G401.6 (cell line): ENCODE measurements around the gene SPZ1.
"Not testable (repeated sequence)": the region's sequence is repeated elsewhere in the genome, so short reads cannot be mapped to it uniquely, and the experiment has no call there.

ENCODE experiments used
- FAIRE-seq: peaks from 2 replicates; lab custom pipeline; 2012; peaks lifted over from hg19 to GRCh38; lab: Jason Lieb, UNC

The SPZ1 gene

DNA sequence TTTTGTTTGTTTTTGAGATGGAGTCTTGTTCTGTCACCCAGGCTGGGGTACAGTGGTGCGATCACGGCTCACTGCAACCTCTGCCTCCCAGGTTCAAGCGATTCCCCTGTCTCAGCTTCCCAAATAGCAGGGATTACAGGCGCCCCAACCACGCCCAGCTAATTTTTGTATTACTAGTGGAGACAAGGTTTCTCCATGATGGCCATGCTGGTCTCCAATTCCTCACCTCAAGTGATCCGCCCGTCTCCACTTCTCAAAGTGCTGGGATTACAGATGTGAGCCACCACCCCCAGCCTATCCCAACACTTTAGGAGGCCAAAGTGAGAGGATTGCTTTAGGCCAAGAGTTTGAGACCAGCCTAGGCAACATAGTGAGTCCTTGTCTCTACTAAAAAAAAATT, 19.3 kb downstream of the SPZ1 start:
- no peak for FAIRE-seq

DNA sequence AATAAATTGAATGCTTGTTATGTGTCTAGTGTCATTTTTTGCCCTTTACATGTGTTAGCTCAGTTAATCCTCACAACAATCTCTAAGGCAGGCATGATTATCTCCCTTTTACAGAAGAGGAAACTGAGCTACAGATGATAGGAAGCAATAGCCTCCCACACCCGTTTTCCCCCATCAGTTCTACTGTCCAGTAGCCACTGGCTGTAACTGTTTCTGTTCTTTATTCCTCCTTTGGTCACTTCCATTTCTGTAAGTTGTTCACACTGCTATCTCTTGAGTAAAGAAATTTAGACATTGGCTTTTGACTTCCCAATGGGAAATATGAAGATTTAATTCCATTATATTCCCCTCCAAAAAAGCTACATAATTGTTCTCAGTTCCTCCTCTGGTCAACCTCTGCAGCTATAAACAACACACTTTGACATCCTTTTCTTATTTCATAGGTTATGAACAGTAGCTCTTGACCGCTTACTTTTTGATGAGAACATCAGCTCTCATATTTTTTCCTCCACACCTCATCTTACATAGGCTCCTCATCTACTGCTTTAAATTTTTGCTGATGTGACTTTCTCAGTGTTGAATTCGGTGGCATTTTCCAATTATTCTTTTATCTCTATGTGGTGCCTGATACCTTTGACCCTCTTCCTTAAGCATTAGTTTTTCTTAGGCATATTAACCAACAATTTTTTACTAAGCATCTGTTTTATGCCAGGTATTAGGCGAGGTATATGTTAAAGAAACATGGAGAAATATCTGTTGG, 21.4 kb downstream of the SPZ1 start:
- FAIRE-seq, result no peak

DNA sequence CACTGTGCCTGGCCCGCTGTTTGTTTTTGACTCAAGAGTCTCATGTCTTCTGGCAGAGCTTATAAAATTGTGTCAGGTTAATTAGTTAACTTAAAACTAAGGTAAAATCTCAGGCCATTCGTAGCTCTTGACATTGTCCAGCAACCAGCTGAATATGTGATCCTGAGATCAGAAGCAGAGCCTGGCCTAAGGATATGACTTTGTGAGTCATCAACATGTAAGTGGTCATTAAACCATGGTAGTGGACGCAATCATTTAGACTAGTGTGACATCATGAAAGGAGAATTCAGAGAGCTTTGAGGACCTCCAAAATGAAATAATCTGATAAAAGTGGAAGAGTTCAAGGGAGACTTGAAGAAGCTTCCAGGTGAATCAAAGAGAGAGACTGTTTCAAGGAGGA, 23.3 kb downstream of the SPZ1 start:
- no peak for FAIRE-seq

DNA sequence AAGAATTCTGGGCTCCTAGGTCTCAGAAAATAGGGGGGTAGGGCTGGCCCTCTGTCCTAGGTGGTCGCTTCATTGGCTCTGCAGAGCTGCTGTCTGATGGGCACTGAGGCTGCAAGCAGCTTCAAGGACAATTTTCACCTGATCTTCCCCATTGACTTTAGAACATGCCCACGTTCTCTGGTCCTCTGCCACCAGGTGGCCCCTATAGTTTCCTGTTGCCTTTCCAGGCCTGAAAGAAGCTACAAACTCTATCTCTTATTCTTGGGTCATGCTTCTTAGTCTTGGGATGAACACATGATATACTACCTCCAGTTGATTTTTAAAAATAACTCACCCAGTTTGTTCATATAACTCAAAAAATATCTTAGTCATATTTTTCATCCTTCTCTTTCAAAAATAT, 26.3 kb downstream of the SPZ1 start:
- peak; percentile 11 for FAIRE-seq

DNA sequence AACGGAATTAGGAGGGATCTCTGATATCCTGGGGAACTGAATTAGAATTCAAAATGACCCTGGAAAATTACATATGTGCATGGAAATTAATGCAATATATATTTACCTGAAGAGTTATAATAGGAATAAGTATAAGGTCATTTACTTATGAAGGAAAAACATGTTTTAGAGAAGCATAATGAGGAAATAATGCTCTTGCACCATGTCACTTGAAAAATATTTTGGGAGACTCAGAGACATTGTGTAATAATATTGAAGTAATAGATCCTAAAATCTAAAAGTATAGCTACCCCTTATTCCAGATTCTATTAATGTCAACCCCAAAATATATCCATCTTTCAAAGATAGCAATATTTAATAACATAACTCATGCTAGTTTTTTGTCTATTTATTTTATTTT, 28.4 kb downstream of the SPZ1 start:
- no peak for FAIRE-seq

DNA sequence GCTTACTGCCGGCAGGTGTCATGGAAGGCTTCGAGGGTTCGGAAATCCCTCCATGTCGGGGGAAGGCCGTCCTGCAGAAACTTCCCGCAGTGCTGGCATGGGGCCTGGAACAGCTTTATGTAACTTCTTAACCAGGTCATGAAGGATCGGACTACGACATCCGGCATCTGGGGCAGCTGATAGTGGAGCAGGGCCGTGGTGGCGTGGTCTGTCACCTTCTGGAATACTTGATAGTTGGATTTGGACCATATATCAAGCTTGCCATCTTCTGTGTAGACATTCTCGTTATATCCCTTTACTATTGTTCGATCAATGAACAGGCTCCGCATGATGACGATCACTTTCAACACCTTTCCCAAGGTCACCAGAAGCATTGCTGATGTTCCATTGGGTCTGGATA, 31.2 kb downstream of the SPZ1 start:
- FAIRE-seq, result not testable (repeated sequence)

DNA sequence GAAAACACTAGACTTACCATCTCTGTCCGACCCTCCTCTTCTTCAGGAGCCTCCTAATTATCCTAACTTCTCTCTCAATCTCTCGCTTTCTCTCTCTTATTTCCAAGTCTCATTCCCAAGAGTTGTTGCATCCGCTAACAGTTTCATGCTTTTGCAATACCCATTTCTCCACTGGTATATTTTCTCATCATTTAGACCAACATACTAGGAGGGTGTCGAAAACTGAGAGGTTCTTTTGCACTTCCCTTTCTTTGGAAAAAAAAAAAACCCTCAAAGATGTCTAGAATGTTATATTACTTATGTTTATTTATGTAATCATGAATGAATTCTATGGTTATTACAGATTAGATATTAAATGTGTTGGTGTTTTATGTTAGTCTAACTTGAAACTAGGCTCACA, 35.9 kb downstream of the SPZ1 start:
- FAIRE-seq, result no peak

DNA sequence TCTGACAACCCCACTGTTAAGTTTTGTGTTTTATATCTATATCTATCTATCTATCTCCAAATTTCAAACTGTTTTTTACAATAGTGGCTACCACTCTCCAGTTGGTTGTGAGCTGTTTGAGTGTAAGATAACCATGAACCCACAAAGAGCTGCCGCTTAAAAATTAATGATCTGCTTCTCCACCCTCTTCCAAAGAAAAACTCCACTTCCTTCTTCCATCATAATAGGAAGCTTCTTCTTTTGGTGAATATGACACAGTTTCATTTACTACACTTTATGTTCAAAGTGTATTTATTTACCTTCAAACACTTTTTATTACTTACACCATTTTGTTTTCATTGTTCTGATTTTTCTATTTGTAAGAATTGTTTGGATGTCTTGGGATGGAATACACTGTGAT, 37.9 kb downstream of the SPZ1 start:
- no peak for FAIRE-seq

DNA sequence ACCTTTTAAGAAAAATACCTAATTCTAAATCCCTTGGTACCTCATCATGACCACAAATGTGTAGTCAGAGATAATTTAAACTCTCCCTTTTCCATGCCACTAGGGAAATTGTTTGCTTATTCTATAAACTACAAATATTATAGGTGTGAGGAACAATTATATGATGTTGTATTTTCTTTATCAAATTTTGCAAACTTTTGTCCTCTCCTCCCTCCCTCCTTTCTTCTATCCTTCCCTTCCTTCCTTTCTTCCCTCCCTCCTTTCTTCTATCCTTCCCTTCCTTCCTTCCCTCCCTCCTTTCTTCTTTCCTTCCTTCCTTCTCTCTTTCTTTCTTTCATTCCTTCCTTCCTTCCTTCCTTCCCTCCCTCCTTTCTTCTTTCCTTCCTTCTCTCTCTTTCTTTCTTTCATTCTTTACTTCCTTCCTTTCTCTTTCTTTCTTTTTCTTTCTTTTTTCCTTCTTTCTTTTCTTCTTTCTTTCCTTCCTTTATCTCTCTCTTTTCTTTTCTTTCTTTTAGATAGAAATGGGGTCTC, 41.2 kb downstream of the SPZ1 start:
- FAIRE-seq, result no peak

DNA sequence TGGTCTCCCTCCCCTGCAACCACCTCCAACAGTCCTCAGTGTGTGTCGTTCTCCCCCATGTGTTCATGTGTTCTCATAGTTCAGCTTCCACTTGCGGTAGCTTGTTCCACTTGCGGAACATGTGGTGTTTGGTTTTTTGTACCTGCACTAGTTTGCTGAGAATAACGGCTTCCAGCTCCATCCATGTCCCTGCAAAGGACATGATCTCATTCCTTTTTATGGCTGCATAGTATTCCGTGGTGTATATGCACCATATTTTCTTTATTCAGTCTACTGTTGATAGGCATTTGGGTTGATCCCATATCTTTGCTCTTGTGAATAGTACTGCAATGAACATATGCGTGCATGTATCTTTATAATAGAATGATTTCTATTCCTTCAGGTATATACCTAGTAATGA, 45.1 kb downstream of the SPZ1 start:
- FAIRE-seq, result no peak

DNA sequence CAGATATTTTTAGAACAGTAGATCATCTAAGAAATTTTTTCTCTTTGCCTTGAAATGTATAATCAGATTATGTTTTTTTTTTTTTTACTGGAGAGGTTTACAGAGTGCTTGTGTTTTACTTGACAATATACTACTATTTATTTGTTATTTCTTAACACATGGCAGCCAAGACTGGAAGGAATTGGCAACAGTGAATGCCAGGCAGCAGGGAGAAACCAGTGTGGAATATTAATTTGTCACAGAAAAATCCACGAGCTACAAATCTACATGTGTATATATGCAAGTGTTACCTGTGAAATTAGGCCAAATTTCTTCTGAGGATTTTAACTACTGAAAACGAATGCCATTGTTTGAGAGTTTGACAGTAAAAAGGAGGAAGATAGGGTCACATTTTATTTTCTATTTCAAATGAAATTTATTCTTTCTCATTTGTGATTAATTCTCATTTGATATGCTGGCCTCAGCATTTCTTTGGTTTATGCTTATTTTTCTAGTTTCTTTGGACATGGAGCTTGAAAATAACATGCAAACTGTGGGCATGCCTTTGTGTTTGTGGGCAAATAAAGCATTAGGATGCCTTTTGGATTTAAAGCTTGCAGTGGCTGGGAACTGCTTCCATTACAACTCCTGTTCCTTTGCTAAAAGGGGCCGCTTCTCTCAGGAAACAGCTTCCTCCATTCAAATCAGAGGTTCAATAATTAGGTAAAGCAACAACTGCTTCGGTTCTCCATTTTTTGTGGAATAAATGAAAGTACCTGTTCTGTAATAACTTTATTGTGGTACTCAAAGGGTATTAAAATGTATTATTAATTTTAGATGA, 49.1 kb downstream of the SPZ1 start:
- FAIRE-seq, result no peak

DNA sequence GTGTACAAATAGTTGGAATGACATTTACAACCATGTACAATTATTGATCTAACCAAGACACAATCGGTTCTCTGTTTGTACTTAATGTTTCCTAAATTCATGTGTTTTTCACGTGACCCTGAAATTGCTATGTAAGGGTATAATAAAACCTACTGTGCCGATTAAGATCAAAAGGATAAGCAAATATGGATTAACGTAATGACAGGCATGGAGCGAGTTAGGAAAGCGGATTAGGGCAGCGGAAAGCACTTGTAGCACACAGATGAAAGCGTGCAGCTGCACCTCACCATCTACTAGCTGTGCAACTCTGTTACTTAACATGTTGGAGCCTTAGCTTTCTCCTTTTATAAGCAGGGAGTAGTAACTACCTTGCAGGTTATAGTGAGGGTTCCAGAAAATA, 49.7 kb downstream of the SPZ1 start:
- no peak for FAIRE-seq

DNA sequence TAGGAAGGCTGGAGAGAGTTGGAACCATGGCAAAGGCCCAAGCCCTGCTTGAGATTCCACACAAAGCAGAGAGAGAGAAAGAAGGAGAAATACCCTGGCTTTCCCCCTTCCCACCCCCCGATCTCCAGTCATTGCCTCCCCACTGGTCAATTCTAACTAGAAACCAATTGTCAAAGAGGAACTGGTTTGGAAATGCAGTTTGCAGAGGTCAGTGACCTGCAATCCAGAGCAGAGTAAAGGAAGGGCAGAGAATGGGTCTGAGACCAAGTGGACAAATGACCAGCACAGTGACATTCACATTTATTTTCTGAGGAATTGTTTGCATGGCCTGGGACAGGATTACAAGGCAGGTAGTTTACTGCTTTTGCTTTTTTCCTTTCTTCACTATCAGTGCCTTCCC, 50.6 kb downstream of the SPZ1 start:
- no peak for FAIRE-seq
